Stimulated activated CD8-positive, alpha-beta memory T cell treated with anti-CD3 and anti-CD28 coated beads, Interleukin-4, amount 100 ng/mL, for 24 hours (primary cell): Measurements from ENCODE around the gene RAB33A.

Experiments
- DNase-seq: peaks from one replicate; pipeline ENCODE4 v3.0.0-alpha.2; 2020; ENCODE audit warnings: low read depth

RAB33A gene

GRCh38 chrX:130171446-130172126, at the start of gene RAB33A:
TSS of gene RAB33A (plus strand) at chrX:130171962. CDS start at chrX:130172063, 101 bp downstream.
- peak; percentile 8 for DNase-seq

- no peak for DNase-seq
Observed at GRCh38 chrX:130124577-130124976, 47.2 kb upstream of the RAB33A start.

GRCh38 chrX:130125091-130125874, 46.5 kb upstream of the RAB33A start:
- no peak for DNase-seq

GRCh38 chrX:130130990-130131389, 40.8 kb upstream of the RAB33A start:
- DNase-seq, result no peak

GRCh38 chrX:130136496-130136895, 35.3 kb upstream of the RAB33A start:
- DNase-seq, result no peak

- DNase-seq, result no peak
Observed at GRCh38 chrX:130136961-130137360, 34.8 kb upstream of the RAB33A start.

GRCh38 chrX:130139474-130140201, 32.1 kb upstream of the RAB33A start:
- no peak for DNase-seq

- no peak for DNase-seq
Observed at GRCh38 chrX:130144509-130144908, 27.3 kb upstream of the RAB33A start.

GRCh38 chrX:130145123-130145522, 26.6 kb upstream of the RAB33A start:
- no peak for DNase-seq

- DNase-seq, result no peak
Observed at GRCh38 chrX:130147631-130148030, 24.1 kb upstream of the RAB33A start.

- no peak for DNase-seq
Observed at GRCh38 chrX:130155564-130155963, 16.2 kb upstream of the RAB33A start.

- no peak for DNase-seq
Observed at GRCh38 chrX:130158311-130158710, 13.5 kb upstream of the RAB33A start.

- DNase-seq, result no peak
Observed at GRCh38 chrX:130159776-130160175, 12.0 kb upstream of the RAB33A start.

GRCh38 chrX:130162094-130162735, 9.5 kb upstream of the RAB33A start:
- no peak for DNase-seq

- no peak for DNase-seq
Observed at GRCh38 chrX:130163398-130163797, 8.4 kb upstream of the RAB33A start.

- DNase-seq, result no peak
Observed at GRCh38 chrX:130165181-130165702, 6.5 kb upstream of the RAB33A start.

- DNase-seq, result peak; percentile 77
Observed at GRCh38 chrX:130165703-130166502, 5.9 kb upstream of the RAB33A start, which contains the start of gene AIFM1. TSS of gene AIFM1 (minus strand) at chrX:130165841. CDS start at chrX:130165656, 185 bp downstream.

- no peak for DNase-seq
Observed at GRCh38 chrX:130166503-130166777, 5.3 kb upstream of the RAB33A start.

GRCh38 chrX:130167040-130167439, 4.7 kb upstream of the RAB33A start:
- no peak for DNase-seq

- peak; percentile 34 for DNase-seq
Observed at GRCh38 chrX:130170752-130171445, 863 bp upstream of the RAB33A start.
